NT2/D1 (cell line): ENCODE measurements around the gene RAB32.

ENCODE experiments used
- YY1 ChIP-seq: IDR thresholded peaks from 2 replicates; pipeline ENCODE4 v1.6.1; 2011; ENCODE audit not compliant: insufficient read length, insufficient read depth
- ZNF274 ChIP-seq: IDR thresholded peaks from 2 replicates; pipeline ENCODE4 v1.6.1; 2011; ENCODE audit warnings: mild to moderate bottlenecking, low read depth, low read length

GRCh38 chr6:146592451-146592850 lies 48.8 kb downstream of the RAB32 start:
- TF ChIP-seq YY1 (no peak), ZNF274 (no peak)
